Nephron progenitor cell (in vitro differentiated cells): Measurements from ENCODE around the gene PLXND1.

Experiments used
- DNase-seq: peaks from one replicate; pipeline ENCODE4 v3.0.0; 2021
- H3K27ac Mint-ChIP-seq: 2 replicates; pipeline ENCODE4 v1.8.0; 2021; ENCODE audit warnings: mild to moderate bottlenecking, moderate library complexity, mixed read lengths
- H3K27me3 Mint-ChIP-seq: 2 replicates; pipeline ENCODE4 v1.8.0; 2021; ENCODE audit warnings: mild to moderate bottlenecking, low read depth, mixed read lengths; ENCODE audit not compliant: poor library complexity
- H3K36me3 Mint-ChIP-seq: 2 replicates; pipeline ENCODE4 v1.8.0; 2021; ENCODE audit warnings: low read depth, mixed read lengths
- H3K4me1 Mint-ChIP-seq: 2 replicates; pipeline ENCODE4 v1.8.0; 2021; ENCODE audit warnings: mixed read lengths
- H3K4me3 Mint-ChIP-seq: 2 replicates; pipeline ENCODE4 v1.8.0; 2021; ENCODE audit warnings: mild to moderate bottlenecking, moderate library complexity, mixed read lengths
- H3K9me3 Mint-ChIP-seq: 2 replicates; pipeline ENCODE4 v1.8.0; 2021; ENCODE audit warnings: mild to moderate bottlenecking, moderate library complexity, mixed read lengths
- TF ChIP-seq, protein P1 (sequence below): fragments of 200-600 bp; sonication (generic); IDR thresholded peaks from 2 replicates; pipeline ENCODE4 v1.5.0; 2021; ENCODE audit warnings: antibody characterized with exemption

PLXND1 gene

DNA sequence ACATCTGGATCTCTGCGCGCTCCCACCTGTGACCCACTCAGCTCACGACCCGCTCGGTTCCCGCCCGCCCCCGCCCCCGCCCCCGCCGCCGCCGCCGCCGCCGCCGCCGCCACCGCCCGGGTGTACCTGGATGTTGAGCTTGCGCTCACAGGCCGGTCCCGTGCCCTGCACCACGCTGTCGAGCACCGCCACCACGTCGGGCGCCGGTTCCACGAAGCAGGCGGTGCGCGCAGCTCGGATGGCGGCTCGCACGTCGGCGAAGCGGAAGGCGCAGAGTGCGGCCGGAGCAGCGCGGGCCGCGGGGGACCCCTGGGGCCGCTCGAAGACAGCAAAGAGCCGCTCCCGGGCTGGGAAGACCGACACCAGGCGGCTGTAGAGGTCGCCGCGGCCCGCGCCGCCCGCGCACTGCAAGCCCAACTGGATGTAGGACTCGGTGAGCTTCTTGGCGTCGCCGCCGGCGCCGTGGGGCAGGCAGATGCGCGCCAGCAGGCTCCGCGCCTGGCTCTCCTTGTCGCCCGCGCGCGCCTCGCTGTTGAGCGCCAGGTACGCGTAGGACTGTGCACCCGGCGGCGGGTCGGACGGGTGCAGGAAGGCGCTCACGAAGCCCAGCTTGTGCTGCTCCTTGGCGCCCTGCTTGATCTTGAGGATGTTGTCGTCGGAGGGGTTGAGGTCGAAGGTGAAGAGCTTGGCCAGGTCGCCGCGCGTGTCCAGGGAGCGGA lies 1.1 kb downstream of the PLXND1 start:
- TF ChIP-seq, protein P1, sequence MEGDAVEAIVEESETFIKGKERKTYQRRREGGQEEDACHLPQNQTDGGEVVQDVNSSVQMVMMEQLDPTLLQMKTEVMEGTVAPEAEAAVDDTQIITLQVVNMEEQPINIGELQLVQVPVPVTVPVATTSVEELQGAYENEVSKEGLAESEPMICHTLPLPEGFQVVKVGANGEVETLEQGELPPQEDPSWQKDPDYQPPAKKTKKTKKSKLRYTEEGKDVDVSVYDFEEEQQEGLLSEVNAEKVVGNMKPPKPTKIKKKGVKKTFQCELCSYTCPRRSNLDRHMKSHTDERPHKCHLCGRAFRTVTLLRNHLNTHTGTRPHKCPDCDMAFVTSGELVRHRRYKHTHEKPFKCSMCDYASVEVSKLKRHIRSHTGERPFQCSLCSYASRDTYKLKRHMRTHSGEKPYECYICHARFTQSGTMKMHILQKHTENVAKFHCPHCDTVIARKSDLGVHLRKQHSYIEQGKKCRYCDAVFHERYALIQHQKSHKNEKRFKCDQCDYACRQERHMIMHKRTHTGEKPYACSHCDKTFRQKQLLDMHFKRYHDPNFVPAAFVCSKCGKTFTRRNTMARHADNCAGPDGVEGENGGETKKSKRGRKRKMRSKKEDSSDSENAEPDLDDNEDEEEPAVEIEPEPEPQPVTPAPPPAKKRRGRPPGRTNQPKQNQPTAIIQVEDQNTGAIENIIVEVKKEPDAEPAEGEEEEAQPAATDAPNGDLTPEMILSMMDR, result no peak
- no peak overlapping the region for H3K27ac Mint-ChIP-seq
- H3K4me3 Mint-ChIP-seq, result peak overlapping the region; percentile 93
- peak; percentile 72 for DNase-seq
- H3K36me3 Mint-ChIP-seq, result no peaks in the 10 kb centered on the region
- no peaks in the 10 kb centered on the region for H3K9me3 Mint-ChIP-seq
- peaks cover 45% of the 10 kb centered on the region for H3K27me3 Mint-ChIP-seq
- peaks cover 75% of the 10 kb centered on the region for H3K4me1 Mint-ChIP-seq

DNA sequence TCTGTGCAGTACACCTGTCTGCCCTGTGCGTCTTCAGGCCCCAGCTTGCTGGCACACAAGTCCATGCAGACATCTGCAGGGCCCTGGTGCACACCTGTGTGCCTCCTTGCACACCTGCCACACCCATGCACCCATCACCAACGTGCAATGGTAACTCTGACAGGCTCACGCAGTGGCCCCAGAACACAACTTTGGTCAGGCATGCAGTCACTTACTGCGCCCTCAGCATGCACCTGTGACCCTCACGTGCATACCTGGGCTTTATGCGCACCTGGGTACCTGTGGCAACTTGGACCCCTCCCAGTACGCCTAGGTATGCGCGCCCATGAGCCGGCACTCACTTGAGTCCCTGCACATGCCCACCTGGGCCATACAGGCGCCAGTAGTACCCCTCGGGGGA lies 1.7 kb downstream of the PLXND1 start:
- H3K4me1 Mint-ChIP-seq, result peaks cover 77% of the 10 kb centered on the region
- no peak for DNase-seq
- no peaks in the 10 kb centered on the region for H3K36me3 Mint-ChIP-seq
- H3K9me3 Mint-ChIP-seq, result no peaks in the 10 kb centered on the region
- H3K27me3 Mint-ChIP-seq, result peaks cover 46% of the 10 kb centered on the region
- TF ChIP-seq, protein P1, result no peak
- H3K4me3 Mint-ChIP-seq, result peak overlapping the region; percentile 93
- no peak overlapping the region for H3K27ac Mint-ChIP-seq

DNA sequence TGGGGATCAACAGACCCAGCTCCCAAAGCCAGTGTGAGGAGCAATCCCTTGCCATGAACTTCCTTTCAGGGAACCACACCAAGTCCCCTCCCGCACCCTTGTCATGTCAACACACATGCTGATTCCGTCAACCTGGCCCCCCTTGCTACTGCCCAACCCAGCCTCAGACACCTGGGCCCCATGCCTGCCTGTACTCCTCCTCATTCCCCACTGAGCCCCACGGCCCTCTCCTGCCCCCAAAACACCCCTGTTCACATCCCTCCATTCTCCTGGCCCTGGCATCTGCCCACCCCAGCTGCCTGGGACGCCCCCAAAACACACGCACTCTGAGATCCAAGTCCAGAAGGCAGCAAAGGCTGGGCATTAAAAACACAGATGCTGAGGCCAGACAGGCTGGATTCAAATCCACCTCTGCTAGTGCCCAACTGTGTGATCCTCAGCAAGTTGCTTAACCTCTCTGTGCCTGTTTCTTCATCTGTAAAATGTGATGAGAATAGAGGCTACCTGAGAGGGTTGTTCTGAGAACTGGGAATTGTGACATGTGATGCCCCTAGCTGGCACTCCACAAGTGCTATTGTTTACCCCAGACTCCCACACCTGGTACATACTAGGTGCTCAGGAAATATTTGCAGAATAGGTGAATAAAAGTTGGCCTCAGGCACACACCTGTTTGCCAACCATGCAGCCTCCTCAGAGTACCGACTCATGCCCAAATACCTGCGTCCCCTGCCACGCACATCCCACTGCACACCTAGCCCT lies 2.3 kb downstream of the PLXND1 start:
- Mint-ChIP-seq H3K9me3 (no peaks in the 10 kb centered on the region), H3K27me3 (peaks cover 42% of the 10 kb centered on the region), H3K4me1 (peaks cover 77% of the 10 kb centered on the region), H3K4me3 (peak overlapping the region; percentile 93), H3K36me3 (no peaks in the 10 kb centered on the region), H3K27ac (no peak overlapping the region)
- DNase-seq, result no peak
- TF ChIP-seq, protein P1, result no peak

DNA sequence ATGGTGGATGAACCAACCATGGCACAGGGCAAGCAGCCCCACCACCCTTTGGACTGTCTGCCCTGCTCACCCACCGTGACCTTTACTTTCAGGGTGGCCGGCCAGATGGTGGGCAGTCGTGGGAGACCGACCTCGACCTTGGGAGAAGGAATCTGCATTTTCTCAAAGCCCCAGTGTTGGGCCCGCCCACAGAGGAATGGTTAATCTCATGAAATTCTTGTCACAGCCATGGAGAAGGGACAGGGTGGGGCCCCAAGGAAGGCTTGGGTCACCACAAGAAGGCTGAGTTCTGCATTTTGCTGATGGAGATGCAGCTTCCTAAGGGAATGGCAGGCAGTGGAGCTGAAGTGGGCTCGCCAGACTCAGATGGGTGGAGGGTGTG lies 2.9 kb downstream of the PLXND1 start:
- Mint-ChIP-seq H3K4me3 (peak overlapping the region; percentile 93), H3K27me3 (peaks cover 40% of the 10 kb centered on the region), H3K9me3 (no peaks in the 10 kb centered on the region), H3K36me3 (no peaks in the 10 kb centered on the region), H3K27ac (no peak overlapping the region), H3K4me1 (peaks cover 79% of the 10 kb centered on the region)
- TF ChIP-seq, protein P1, result no peak
- DNase-seq, result no peak

DNA sequence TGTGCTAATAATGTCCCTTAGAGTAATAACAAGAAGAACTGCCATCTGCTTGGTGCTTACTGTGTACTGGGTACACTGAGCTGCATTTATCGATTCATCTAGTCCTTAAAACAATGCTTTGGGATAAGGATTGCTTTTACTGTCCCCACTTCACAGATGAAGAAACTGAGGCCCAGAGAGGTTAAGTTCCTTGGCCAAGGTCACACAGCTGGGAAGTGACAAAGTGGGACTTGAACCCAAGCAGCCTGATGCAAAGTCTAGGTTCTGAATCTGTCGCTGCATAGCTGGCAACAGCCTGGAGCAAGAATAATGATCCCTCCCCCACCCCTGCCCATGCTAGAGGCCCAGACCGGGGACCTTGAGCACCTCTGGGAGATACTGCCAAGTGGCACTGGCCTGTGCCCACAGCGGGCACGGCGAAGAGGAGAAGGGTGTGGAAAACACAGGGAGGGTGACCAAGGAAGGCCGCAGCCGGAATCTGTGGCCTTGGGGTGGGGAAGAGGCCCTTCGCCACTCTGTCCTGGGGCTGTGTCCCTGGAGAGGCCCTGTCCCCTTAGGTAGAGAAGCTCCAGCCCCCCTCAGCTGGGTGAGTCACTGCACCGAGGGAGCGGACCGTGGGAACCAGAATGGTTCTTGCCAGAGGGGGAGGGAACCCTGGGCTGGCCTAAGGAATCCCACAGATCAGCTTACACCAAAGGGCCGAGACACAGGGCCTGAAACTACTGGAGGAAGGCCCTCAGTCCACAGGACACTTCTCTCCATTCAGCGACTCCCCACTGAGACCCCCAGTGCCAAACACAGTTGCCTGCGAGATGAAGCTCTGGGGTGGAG lies 3.5 kb downstream of the PLXND1 start:
- H3K27me3 Mint-ChIP-seq, result peaks cover 34% of the 10 kb centered on the region

More for the DNA sequence above, 3.5 kb downstream of the PLXND1 start:
- Mint-ChIP-seq H3K4me3 (peak overlapping the region; percentile 93), H3K27ac (peak overlapping the region; percentile 66), H3K9me3 (no peaks in the 10 kb centered on the region), H3K4me1 (peaks cover 82% of the 10 kb centered on the region), H3K36me3 (no peaks in the 10 kb centered on the region)
- DNase-seq, result peak; percentile 73
- TF ChIP-seq, protein P1, result no peak
